Prostate gland (tissue), 2 donors: ENCODE results near the gene ITGA1. TPM values are rescaled to one million over a fixed set of nuclear protein-coding genes. Genes with fewer than 3 reads are reported as not detected.

Experiments
- DNase-seq: peaks from one replicate; pipeline ENCODE4 v3.0.0-alpha.2; 2019; ENCODE audit warnings: low spot score
- H3K27ac ChIP-seq, 2 donors: fragments of 200-600 bp; sonication (generic); 2 replicates each; pipeline ENCODE4 v1.5.1; 2017 to 2019
- H3K27me3 ChIP-seq: fragments of 200-600 bp; sonication (generic); replicated peaks from 2 replicates; pipeline ENCODE4 v1.5.1; 2019; ENCODE audit not compliant: insufficient read depth
- H3K36me3 ChIP-seq, 2 donors: fragments of 200-600 bp; sonication (generic); 1 replicate in 1 of 2; 2 replicates in 1 of 2; pipeline versions ENCODE4 v1.5.1 to v1.8.1; 2017 to 2019
- H3K4me1 ChIP-seq: fragments of 200-600 bp; sonication (generic); replicated peaks from 2 replicates; pipeline ENCODE4 v1.5.1; 2019
- H3K4me3 ChIP-seq, 2 donors: fragments of 200-600 bp; sonication (generic); 2 replicates each; pipeline ENCODE4 v1.5.1; 2017 to 2019
- H3K9me3 ChIP-seq: fragments of 200-600 bp; sonication (generic); 2 replicates; pipeline ENCODE4 v1.5.1; 2017
- CTCF ChIP-seq, 4 experiments: fragments of 200-600 bp in 2 of 4; fragments of 450-650 bp in 2 of 4; sonication (generic) in 2 of 4; IDR thresholded peaks; 1 replicate in 3 of 4; 2 replicates in 1 of 4; pipeline ENCODE4 v1.5.1; 2016 to 2019; ENCODE audit warnings: antibody characterized with exemption in 4 of 4, mild to moderate bottlenecking in 2 of 4, moderate library complexity in 2 of 4
- POLR2A ChIP-seq: fragments of 450-650 bp; IDR thresholded peaks from one replicate; pipeline ENCODE4 v1.6.1; 2016; ENCODE audit warnings: antibody characterized with exemption, mild to moderate bottlenecking
- POLR2AphosphoS5 ChIP-seq: sonication (generic); formaldehyde crosslinking; IDR thresholded peaks from one replicate; pipeline ENCODE4 v1.6.1; 2017; ENCODE audit warnings: antibody characterized with exemption
- WGBS: methylation state at CpG from one replicate; pipeline ENCODE4 v1.1.5; 2018; 5-methylcytosine and 5-hydroxymethylcytosine counted together
- intact Hi-C: fragments of 100-400 bp; cut with DNase I; formaldehyde crosslinking; loops from one replicate; pipeline ENCODE4 v1.14.2; 2022
- total RNA-seq, 2 donors: library from RNA; depleted of rRNA; stranded (reverse); fragments of >200 nt; gene quantifications; one replicate each; pipeline ENCODE4 v1.1.0, GENCODE V29; 2016

Gene ITGA1
- total RNA-seq, 2 donors from 2014 or later: 43.7 to 78.3 TPM

- peak; percentile 48 for DNase-seq
- intact Hi-C loops: loop anchor here (1.0 to 5.0 kb wide), 3 partner anchors 95 to 310 kb away; no protein-coding TSS in a partner anchor
- WGBS: 3% methylated on average over 11 of the region's 11 CpGs
Measured at GRCh38 chr5:52786949-52787599, 642 bp upstream of the ITGA1 start.

GRCh38 chr5:52788505-52788821 lies 747 bp downstream of the ITGA1 start:
- Histone ChIP-seq H3K9me3 (no peaks in the 10 kb centered on the region), H3K4me3 (peak overlapping the region; percentile 48 to 52), H3K36me3 (no peaks in the 10 kb centered on the region), H3K27me3 (no peaks in the 10 kb centered on the region), H3K4me1 (no peaks in the 10 kb centered on the region), H3K27ac (peak overlapping the region; percentile 85 to 88)
- WGBS: 7% methylated on average over 7 of the region's 7 CpGs
- DNase-seq: no peak
- TF ChIP-seq POLR2A (no peak), POLR2AphosphoS5 (no peak), CTCF (IDR thresholded peaks at IDR 0.05) (no peak)
- intact Hi-C loops: loop anchor here (5.0 kb wide), 2 partner anchors 96 to 309 kb away; no protein-coding TSS in a partner anchor

More at GRCh38 chr5:52786949-52787599, 642 bp upstream of the ITGA1 start:
- Histone ChIP-seq H3K4me3 (peak overlapping the region; percentile 48 to 52), H3K9me3 (no peaks in the 10 kb centered on the region), H3K27ac (peak overlapping the region; percentile 85 to 88), H3K4me1 (no peaks in the 10 kb centered on the region), H3K27me3 (no peaks in the 10 kb centered on the region), H3K36me3 (no peaks in the 10 kb centered on the region)
- TF ChIP-seq POLR2A (no peak), POLR2AphosphoS5 (peak; percentile 23), CTCF (IDR thresholded peaks at IDR 0.05) (peak in 3 of 4 experiments; percentile 25 to 50 (median 29))

GRCh38 chr5:52789378-52789777 lies 1.7 kb downstream of the ITGA1 start:
- H3K4me1 ChIP-seq: no peaks in the 10 kb centered on the region
- peak overlapping the region; percentile 85 to 88 for H3K27ac ChIP-seq
- 32% methylated on average over 1 of the region's 1 CpG for WGBS
- TF ChIP-seq CTCF (IDR thresholded peaks at IDR 0.05) (no peak), POLR2A (no peak), POLR2AphosphoS5 (no peak)
- no peaks in the 10 kb centered on the region for H3K36me3 ChIP-seq
- no peaks in the 10 kb centered on the region for H3K9me3 ChIP-seq
- no peaks in the 10 kb centered on the region for H3K27me3 ChIP-seq
- intact Hi-C loops: loop anchor here (5.0 kb wide), 2 partner anchors 97 to 308 kb away; no protein-coding TSS in a partner anchor
- peak overlapping the region; percentile 48 to 52 for H3K4me3 ChIP-seq
- DNase-seq: no peak

GRCh38 chr5:52789851-52790250 lies 2.1 kb downstream of the ITGA1 start:
- no peaks in the 10 kb centered on the region for H3K27me3 ChIP-seq
- 54% methylated on average over 2 of the region's 2 CpGs for WGBS
- no peak for TF ChIP-seq CTCF (IDR thresholded peaks at IDR 0.05)
- H3K27ac ChIP-seq: peak overlapping the region; percentile 85 to 88
- no peaks in the 10 kb centered on the region for H3K4me1 ChIP-seq
- no peaks in the 10 kb centered on the region for H3K9me3 ChIP-seq
- intact Hi-C loops: loop anchor here (5.0 to 10.0 kb wide), 5 partner anchors 98 to 1825 kb away; no protein-coding TSS in a partner anchor
- no peak for DNase-seq
- no peaks in the 10 kb centered on the region for H3K36me3 ChIP-seq
- peak overlapping the region; percentile 48 to 52 for H3K4me3 ChIP-seq

- Histone ChIP-seq H3K4me1 (no peaks in the 10 kb centered on the region), H3K27ac (peak overlapping the region in 1 of 2 donors; percentile 88), H3K36me3 (no peaks in the 10 kb centered on the region), H3K27me3 (no peaks in the 10 kb centered on the region), H3K4me3 (no peak overlapping the region), H3K9me3 (no peaks in the 10 kb centered on the region)
- WGBS: 68% methylated on average over 1 of the region's 1 CpG
- DNase-seq: no peak
- intact Hi-C loops: loop anchor here (10.0 kb wide), 3 partner anchors 1103 to 1827 kb away; no protein-coding TSS in a partner anchor
- no peak for TF ChIP-seq POLR2A
- TF ChIP-seq CTCF (IDR thresholded peaks at IDR 0.05): no peak
- no peak for TF ChIP-seq POLR2AphosphoS5
Measured at GRCh38 chr5:52791366-52791765, 3.6 kb downstream of the ITGA1 start.
